Measurements from ENCODE around the gene B3GAT3.
A peak's percentile ranks its signal among the peaks of the same experiment; 100 is the strongest.
"Not testable (repeated sequence)": the region's sequence is repeated elsewhere in the genome, so short reads cannot be mapped to it uniquely, and the experiment has no call there.

The B3GAT3 gene

GRCh38 chr11:62621567-62622470 lies at the start of gene B3GAT3:
TSS of gene B3GAT3 (minus strand) at chr11:62621986. CDS start at chr11:62621947, 39 bp downstream.
- peak; percentile 95 for DNase-seq (ENCODE audit: low read depth, low spot score)

GRCh38 chr11:62671236-62671607 lies 49.4 kb upstream of the B3GAT3 start:
- no peak for DNase-seq (ENCODE audit: low read depth, low spot score)

- no peak for DNase-seq (ENCODE audit: low read depth, low spot score)
Measured at GRCh38 chr11:62669420-62670161, 47.8 kb upstream of the B3GAT3 start.

- DNase-seq (ENCODE audit: low read depth, low spot score): no peak
Measured at GRCh38 chr11:62667460-62667859, 45.7 kb upstream of the B3GAT3 start.

- DNase-seq (ENCODE audit: low read depth, low spot score): no peak
Measured at GRCh38 chr11:62666259-62666926, 44.6 kb upstream of the B3GAT3 start.

- no peak for DNase-seq (ENCODE audit: low read depth, low spot score)
Measured at GRCh38 chr11:62665599-62666258, 43.9 kb upstream of the B3GAT3 start.

GRCh38 chr11:62665075-62665598 lies 43.4 kb upstream of the B3GAT3 start, which contains the start of the genes C11orf98 and CSKMT:
TSS of gene C11orf98 (minus strand) at chr11:62665210. CDS start at chr11:62665169, 41 bp downstream.
TSS of gene CSKMT (plus strand) at chr11:62665312. CDS start at chr11:62665880, 568 bp downstream.
- DNase-seq (ENCODE audit: low read depth, low spot score): peak; percentile 88

- no peak for DNase-seq (ENCODE audit: low read depth, low spot score)
Measured at GRCh38 chr11:62664405-62665074, 42.8 kb upstream of the B3GAT3 start.

- no peak for DNase-seq (ENCODE audit: low read depth, low spot score)
Measured at GRCh38 chr11:62656796-62657429, 35.1 kb upstream of the B3GAT3 start.

- DNase-seq (ENCODE audit: low read depth, low spot score): no peak
Measured at GRCh38 chr11:62654297-62654696, 32.5 kb upstream of the B3GAT3 start.

- no peak for DNase-seq (ENCODE audit: low read depth, low spot score)
Measured at GRCh38 chr11:62652161-62653006, 30.6 kb upstream of the B3GAT3 start.

GRCh38 chr11:62650283-62650682 lies 28.5 kb upstream of the B3GAT3 start:
- not testable (repeated sequence) for DNase-seq (ENCODE audit: low read depth, low spot score)

- no peak for DNase-seq (ENCODE audit: low read depth, low spot score)
Measured at GRCh38 chr11:62649486-62649885, 27.7 kb upstream of the B3GAT3 start.

GRCh38 chr11:62648967-62649364 lies 27.2 kb upstream of the B3GAT3 start:
- DNase-seq (ENCODE audit: low read depth, low spot score): no peak

- no peak for DNase-seq (ENCODE audit: low read depth, low spot score)
Measured at GRCh38 chr11:62648185-62648966, 26.6 kb upstream of the B3GAT3 start.

- DNase-seq (ENCODE audit: low read depth, low spot score): no peak
Measured at GRCh38 chr11:62647609-62648005, 25.8 kb upstream of the B3GAT3 start.

GRCh38 chr11:62646825-62647608 lies 25.2 kb upstream of the B3GAT3 start:
- no peak for DNase-seq (ENCODE audit: low read depth, low spot score)

All from smooth muscle cell of the brain vasculature (primary cell).